ENCODE results near the gene HNRNPUL1. TPM values are rescaled to one million over a fixed set of nuclear protein-coding genes. Genes with fewer than 3 reads are reported as not detected.
A peak's percentile ranks its signal among the peaks of the same experiment; 100 is the strongest.

Gene HNRNPUL1
- total RNA-seq, 1 donor from 2014 or later = 110 TPM

- intact Hi-C loops (cut with DNase I) = no loop called here
- DNase-seq (ENCODE audit: missing footprints) (peak; percentile 14), ATAC-seq (no peak)
Observed at GRCh38 chr19:41230067-41230857, 33.9 kb upstream of the HNRNPUL1 start.

GRCh38 chr19:41232686-41233085 is 31.5 kb upstream of the HNRNPUL1 start:
- intact Hi-C loops (cut with DNase I) = no loop called here
- DNase-seq (ENCODE audit: missing footprints) = peak; percentile 9
- ATAC-seq = no peak

- intact Hi-C loops (cut with DNase I) = no loop called here
- DNase-seq (ENCODE audit: missing footprints) = peak; percentile 37
- peak; percentile 77 for ATAC-seq
Observed at GRCh38 chr19:41233748-41234240, 30.4 kb upstream of the HNRNPUL1 start.

- ATAC-seq (no peak), DNase-seq (ENCODE audit: missing footprints) (peak; percentile 35)
- intact Hi-C loops (cut with DNase I) = no loop called here
Observed at GRCh38 chr19:41234512-41235168, 29.5 kb upstream of the HNRNPUL1 start.

GRCh38 chr19:41235480-41235879 is 28.7 kb upstream of the HNRNPUL1 start:
- DNase-seq (ENCODE audit: missing footprints) = no peak

GRCh38 chr19:41238244-41238643 is 25.9 kb upstream of the HNRNPUL1 start:
- intact Hi-C loops (cut with DNase I) = no loop called here
- DNase-seq (ENCODE audit: missing footprints) (peak; percentile 21), ATAC-seq (no peak)

More at GRCh38 chr19:41235480-41235879, 28.7 kb upstream of the HNRNPUL1 start:
- intact Hi-C loops (cut with DNase I) = no loop called here
- no peak for ATAC-seq

GRCh38 chr19:41239363-41239762 is 24.8 kb upstream of the HNRNPUL1 start:
- DNase-seq (ENCODE audit: missing footprints) (peak; percentile 8), ATAC-seq (no peak)

GRCh38 chr19:41239961-41240574 is 24.1 kb upstream of the HNRNPUL1 start:
- DNase-seq (ENCODE audit: missing footprints) = no peak
- no peak for ATAC-seq
- intact Hi-C loops (cut with DNase I) = no loop called here

More at GRCh38 chr19:41239363-41239762, 24.8 kb upstream of the HNRNPUL1 start:
- intact Hi-C loops (cut with DNase I) = no loop called here

GRCh38 chr19:41241859-41242258 is 22.3 kb upstream of the HNRNPUL1 start:
- intact Hi-C loops (cut with DNase I) = no loop called here
- ATAC-seq (no peak), DNase-seq (ENCODE audit: missing footprints) (no peak)

GRCh38 chr19:41244117-41244516 is 20.1 kb upstream of the HNRNPUL1 start:
- DNase-seq (ENCODE audit: missing footprints) = no peak
- intact Hi-C loops (cut with DNase I) = no loop called here
- ATAC-seq = no peak

- ATAC-seq (no peak), DNase-seq (ENCODE audit: missing footprints) (no peak)
- intact Hi-C loops (cut with DNase I) = no loop called here
Observed at GRCh38 chr19:41245843-41246242, 18.3 kb upstream of the HNRNPUL1 start.

- intact Hi-C loops (cut with DNase I) = no loop called here
- DNase-seq (ENCODE audit: missing footprints) (no peak), ATAC-seq (no peak)
Observed at GRCh38 chr19:41248895-41249294, 15.3 kb upstream of the HNRNPUL1 start.

- ATAC-seq (no peak), DNase-seq (ENCODE audit: missing footprints) (no peak)
- intact Hi-C loops (cut with DNase I) = no loop called here
Observed at GRCh38 chr19:41249707-41250423, 14.3 kb upstream of the HNRNPUL1 start.

- ATAC-seq = no peak
- intact Hi-C loops (cut with DNase I) = no loop called here
- no peak for DNase-seq (ENCODE audit: missing footprints)
Observed at GRCh38 chr19:41253660-41254059, 10.5 kb upstream of the HNRNPUL1 start.

- intact Hi-C loops (cut with DNase I) = no loop called here
- ATAC-seq (no peak), DNase-seq (ENCODE audit: missing footprints) (no peak)
Observed at GRCh38 chr19:41255171-41255570, 9.0 kb upstream of the HNRNPUL1 start.

- intact Hi-C loops (cut with DNase I) = loop anchor here (1.0 to 5.0 kb wide), 5 partner anchors 35 to 178 kb away; partner anchors contain the start of genes B9D2 and DMAC2
- DNase-seq (ENCODE audit: missing footprints) (no peak), ATAC-seq (no peak)
Observed at GRCh38 chr19:41261474-41262190, 2.5 kb upstream of the HNRNPUL1 start.

- intact Hi-C loops (cut with DNase I) = loop anchor here (2.0 to 5.0 kb wide), 2 partner anchors 36 to 99 kb away; partner anchors contain the start of gene B9D2
- DNase-seq (ENCODE audit: missing footprints) (peak; percentile 81), ATAC-seq (peak; percentile 10)
Observed at GRCh38 chr19:41263042-41263849, 926 bp upstream of the HNRNPUL1 start.

Data from Right ventricle myocardium inferior (tissue), 1 donor.